RWPE2 (cell line): ENCODE results near the gene SUGCT.

Experiments
- ATAC-seq: fragments of 200-7000 bp; cut with Tn5 transposase; 3 replicates; pipeline ENCODE4 v1.9.1; 2021; ENCODE audit warnings: low read depth
- DNase-seq: peaks from one replicate; pipeline ENCODE4 v3.0.0-alpha.2; 2020; ENCODE audit warnings: low spot score
- H3K27ac ChIP-seq: fragments of 450-650 bp; 2 replicates; pipeline ENCODE4 v1.5.1; 2017; ENCODE audit warnings: mild to moderate bottlenecking; ENCODE audit not compliant: poor library complexity, severe bottlenecking
- H3K27me3 ChIP-seq: fragments of 250-450 bp; sonication (Bioruptor Pico); 2 replicates; pipeline ENCODE4 v1.5.1; 2021; ENCODE audit warnings: mild to moderate bottlenecking, moderate library complexity; ENCODE audit not compliant: insufficient read depth, poor library complexity, severe bottlenecking
- H3K36me3 ChIP-seq: fragments of 250-450 bp; sonication (Bioruptor Pico); 2 replicates; pipeline ENCODE4 v1.5.1; 2020; ENCODE audit warnings: low read depth, mild to moderate bottlenecking, moderate library complexity
- H3K4me1 ChIP-seq: fragments of 250-450 bp; sonication (Bioruptor Pico); 2 replicates; pipeline ENCODE4 v1.5.1; 2021; ENCODE audit warnings: mild to moderate bottlenecking, moderate library complexity; ENCODE audit not compliant: insufficient read depth, poor library complexity, severe bottlenecking
- H3K4me3 ChIP-seq: fragments of 250-450 bp; sonication (Bioruptor Pico); 2 replicates; pipeline ENCODE4 v1.5.1; 2021; ENCODE audit warnings: mild to moderate bottlenecking, moderate library complexity; ENCODE audit not compliant: severe bottlenecking
- H3K9me3 ChIP-seq: fragments of 250-450 bp; sonication (Bioruptor Pico); 2 replicates; pipeline ENCODE4 v1.5.1; 2021; ENCODE audit warnings: mild to moderate bottlenecking, moderate library complexity; ENCODE audit not compliant: severe bottlenecking
- CTCF ChIP-seq: fragments of 450-650 bp; IDR thresholded peaks from one replicate; pipeline ENCODE4 v1.5.1; 2017; ENCODE audit warnings: mild to moderate bottlenecking, moderate library complexity; ENCODE audit not compliant: poor library complexity, severe bottlenecking

Gene SUGCT

GRCh38 chr7:40306025-40306424 lies 171.2 kb downstream of the SUGCT start:
- Histone ChIP-seq H3K36me3 (no peaks in the 10 kb centered on the region), H3K27me3 (no peaks in the 10 kb centered on the region), H3K4me1 (peaks cover 5% of the 10 kb centered on the region), H3K9me3 (no peaks in the 10 kb centered on the region), H3K27ac (no peak overlapping the region), H3K4me3 (no peak overlapping the region)
- DNase-seq (no peak), ATAC-seq (no peak)
- no peak for TF ChIP-seq CTCF

GRCh38 chr7:40306596-40306995 lies 171.8 kb downstream of the SUGCT start:
- Histone ChIP-seq H3K36me3 (no peaks in the 10 kb centered on the region), H3K4me1 (peaks cover 5% of the 10 kb centered on the region), H3K4me3 (no peak overlapping the region), H3K27ac (no peak overlapping the region), H3K9me3 (no peaks in the 10 kb centered on the region), H3K27me3 (no peaks in the 10 kb centered on the region)
- TF ChIP-seq CTCF: no peak
- DNase-seq: no peak
- ATAC-seq: no peak

GRCh38 chr7:40310258-40310657 lies 175.5 kb downstream of the SUGCT start:
- no peak overlapping the region for H3K27ac ChIP-seq

GRCh38 chr7:40311307-40311706 lies 176.5 kb downstream of the SUGCT start:
- TF ChIP-seq CTCF: no peak
- Histone ChIP-seq H3K4me1 (peaks cover 5% of the 10 kb centered on the region), H3K9me3 (no peaks in the 10 kb centered on the region), H3K27ac (no peak overlapping the region), H3K27me3 (no peaks in the 10 kb centered on the region), H3K4me3 (no peak overlapping the region), H3K36me3 (no peaks in the 10 kb centered on the region)
- DNase-seq (no peak), ATAC-seq (no peak)

More at GRCh38 chr7:40310258-40310657, 175.5 kb downstream of the SUGCT start:
- DNase-seq (no peak), ATAC-seq (no peak)
- Histone ChIP-seq H3K9me3 (no peaks in the 10 kb centered on the region), H3K4me1 (peaks cover 5% of the 10 kb centered on the region), H3K36me3 (no peaks in the 10 kb centered on the region), H3K27me3 (no peaks in the 10 kb centered on the region), H3K4me3 (no peak overlapping the region)
- no peak for TF ChIP-seq CTCF

- DNase-seq (no peak), ATAC-seq (no peak)
- no peaks in the 10 kb centered on the region for H3K27me3 ChIP-seq
- no peaks in the 10 kb centered on the region for H3K4me1 ChIP-seq
- no peak overlapping the region for H3K4me3 ChIP-seq
- no peak overlapping the region for H3K27ac ChIP-seq
- no peaks in the 10 kb centered on the region for H3K9me3 ChIP-seq
- H3K36me3 ChIP-seq: no peaks in the 10 kb centered on the region
- TF ChIP-seq CTCF: no peak
Observed at GRCh38 chr7:40315277-40315676, 180.5 kb downstream of the SUGCT start.
